SIG-M5 (cell line): Measurements from ENCODE around the gene ERC2.
"Not testable (repeated sequence)": the region's sequence is repeated elsewhere in the genome, so short reads cannot be mapped to it uniquely, and the experiment has no call there.

Source experiments
- DNase-seq: peaks from one replicate; lab custom pipeline; 2025; lab: John Stamatoyannopoulos, UW

Gene ERC2

GRCh38 chr3:55521738-55522421 lies 946.4 kb downstream of the ERC2 start:
- DNase-seq: no peak

- DNase-seq: no peak
Observed at GRCh38 chr3:55521064-55521737, 947.1 kb downstream of the ERC2 start.

- no peak for DNase-seq
Observed at GRCh38 chr3:55519019-55519418, 949.2 kb downstream of the ERC2 start.

- no peak for DNase-seq
Observed at GRCh38 chr3:55518451-55518850, 949.8 kb downstream of the ERC2 start.

- no peak for DNase-seq
Observed at GRCh38 chr3:55516392-55517030, 951.8 kb downstream of the ERC2 start.

- no peak for DNase-seq
Observed at GRCh38 chr3:55515550-55516246, 952.6 kb downstream of the ERC2 start.

GRCh38 chr3:55514962-55515361 lies 953.3 kb downstream of the ERC2 start:
- no peak for DNase-seq

- no peak for DNase-seq
Observed at GRCh38 chr3:55512571-55513343, 955.5 kb downstream of the ERC2 start.

- DNase-seq: no peak
Observed at GRCh38 chr3:55511895-55512570, 956.2 kb downstream of the ERC2 start.

GRCh38 chr3:55508335-55508734 lies 959.9 kb downstream of the ERC2 start:
- DNase-seq: no peak

GRCh38 chr3:55507808-55508207 lies 960.5 kb downstream of the ERC2 start:
- DNase-seq: no peak

- no peak for DNase-seq
Observed at GRCh38 chr3:55505776-55506175, 962.5 kb downstream of the ERC2 start.

- not testable (repeated sequence) for DNase-seq
Observed at GRCh38 chr3:55505102-55505501, 963.2 kb downstream of the ERC2 start.

- DNase-seq: no peak
Observed at GRCh38 chr3:55501905-55502304, 966.4 kb downstream of the ERC2 start.

GRCh38 chr3:55500555-55501330 lies 967.5 kb downstream of the ERC2 start:
- DNase-seq: no peak

GRCh38 chr3:55498520-55498919 lies 969.7 kb downstream of the ERC2 start:
- no peak for DNase-seq

GRCh38 chr3:55497250-55497649 lies 971.0 kb downstream of the ERC2 start:
- no peak for DNase-seq

- DNase-seq: no peak
Observed at GRCh38 chr3:55494976-55495375, 973.3 kb downstream of the ERC2 start.

GRCh38 chr3:55492976-55493375 lies 975.3 kb downstream of the ERC2 start:
- no peak for DNase-seq

- DNase-seq: no peak
Observed at GRCh38 chr3:55491296-55491816, 976.9 kb downstream of the ERC2 start.
